SK-N-SH treated with all-trans-retinoic acid at 6 μM for 48 hours (cell line): ENCODE measurements around the gene FAM98A.

ENCODE experiments used
- ATAC-seq: fragments of 200-7000 bp; cut with Tn5 transposase; 3 replicates; pipeline ENCODE4 v1.9.1; 2020; ENCODE audit warnings: mild to moderate bottlenecking, moderate library complexity
- ARNTL ChIP-seq: fragments of 450-650 bp; formaldehyde crosslinking; IDR thresholded peaks from 2 replicates; pipeline ENCODE4 v1.5.0; 2020; ENCODE audit warnings: low read depth, mild to moderate bottlenecking, moderate library complexity, borderline replicate concordance
- BACH2 ChIP-seq: fragments of 250-450 bp; sonication (Bioruptor Pico); IDR thresholded peaks from 2 replicates; pipeline ENCODE4 v1.9.0; 2021; ENCODE audit warnings: mild to moderate bottlenecking, borderline replicate concordance
- CREB5 ChIP-seq: fragments of 250-450 bp; sonication (Bioruptor Pico); IDR thresholded peaks from 2 replicates; pipeline ENCODE4 v1.5.1; 2020; ENCODE audit warnings: low read depth, mild to moderate bottlenecking, moderate library complexity
- CSDC2 ChIP-seq: fragments of 250-450 bp; sonication (Bioruptor Pico); IDR thresholded peaks from 2 replicates; pipeline ENCODE4 v1.5.0; 2020; ENCODE audit warnings: mild to moderate bottlenecking, moderate library complexity
- ESRRG ChIP-seq: fragments of 250-450 bp; sonication (Bioruptor Pico); IDR thresholded peaks from 2 replicates; pipeline ENCODE4 v1.6.1; 2021; ENCODE audit warnings: mild to moderate bottlenecking
- OSR1 ChIP-seq: fragments of 250-450 bp; sonication (Bioruptor Pico); IDR thresholded peaks from 2 replicates; pipeline ENCODE4 v1.8.0; 2022; ENCODE audit warnings: moderate library complexity, mild to moderate bottlenecking, inconsistent platforms
- PATZ1 ChIP-seq: fragments of 250-450 bp; sonication (Bioruptor Pico); IDR thresholded peaks from 2 replicates; pipeline ENCODE4 v1.8.0; 2020; ENCODE audit warnings: mild to moderate bottlenecking, moderate library complexity, borderline replicate concordance
- PPARA ChIP-seq: fragments of 250-450 bp; sonication (Bioruptor Pico); IDR thresholded peaks from 2 replicates; pipeline ENCODE4 v1.5.0; 2020; ENCODE audit warnings: mild to moderate bottlenecking, borderline replicate concordance
- RARB ChIP-seq: fragments of 250-450 bp; sonication (Bioruptor Pico); IDR thresholded peaks from 2 replicates; pipeline ENCODE4 v1.8.0; 2021; ENCODE audit warnings: mild to moderate bottlenecking, moderate library complexity
- TCF4 ChIP-seq: fragments of 250-450 bp; sonication (Bioruptor Pico); IDR thresholded peaks from 2 replicates; pipeline ENCODE4 v1.8.0; 2021; ENCODE audit warnings: mild to moderate bottlenecking, moderate library complexity, borderline replicate concordance
- TOX ChIP-seq: fragments of 250-450 bp; sonication (Bioruptor Pico); IDR thresholded peaks from 2 replicates; pipeline ENCODE4 v1.8.0; 2021; ENCODE audit warnings: mild to moderate bottlenecking, moderate library complexity, borderline replicate concordance
- ZC3H10 ChIP-seq: fragments of 250-450 bp; sonication (Bioruptor Pico); IDR thresholded peaks from 2 replicates; pipeline ENCODE4 v1.5.1; 2021; ENCODE audit warnings: mild to moderate bottlenecking, moderate library complexity
- ZFP3 ChIP-seq: fragments of 250-450 bp; sonication (Bioruptor Pico); IDR thresholded peaks from 2 replicates; pipeline ENCODE4 v1.5.0; 2020; ENCODE audit warnings: mild to moderate bottlenecking, moderate library complexity
- ZFP30 ChIP-seq: fragments of 450-650 bp; formaldehyde crosslinking; IDR thresholded peaks from 2 replicates; pipeline ENCODE4 v1.5.0; 2022; ENCODE audit warnings: mild to moderate bottlenecking, moderate library complexity
- ZNF565 ChIP-seq: fragments of 450-650 bp; formaldehyde crosslinking; conservative IDR thresholded peaks from 2 replicates; pipeline ENCODE4 v1.5.0; 2020; ENCODE audit warnings: low read depth, mild to moderate bottlenecking, moderate library complexity
- ZNF70 ChIP-seq: fragments of 450-650 bp; formaldehyde crosslinking; IDR thresholded peaks from 2 replicates; pipeline ENCODE4 v1.5.0; 2020; ENCODE audit warnings: mild to moderate bottlenecking, moderate library complexity
- TF ChIP-seq, protein P1 (sequence below): fragments of 250-450 bp; sonication (Bioruptor Pico); IDR thresholded peaks from 2 replicates; pipeline ENCODE4 v1.8.0; 2021; ENCODE audit warnings: low read depth, mild to moderate bottlenecking, moderate library complexity, borderline replicate concordance
- TF ChIP-seq, protein P2 (sequence below): fragments of 250-450 bp; sonication (Bioruptor Pico); IDR thresholded peaks from 2 replicates; pipeline ENCODE4 v1.5.0; 2020; ENCODE audit warnings: mild to moderate bottlenecking, moderate library complexity
- TF ChIP-seq, protein P3 (sequence below): fragments of 250-450 bp; sonication (Bioruptor Pico); IDR thresholded peaks from 2 replicates; pipeline ENCODE4 v1.5.1; 2021; ENCODE audit warnings: mild to moderate bottlenecking, moderate library complexity

FAM98A gene

DNA sequence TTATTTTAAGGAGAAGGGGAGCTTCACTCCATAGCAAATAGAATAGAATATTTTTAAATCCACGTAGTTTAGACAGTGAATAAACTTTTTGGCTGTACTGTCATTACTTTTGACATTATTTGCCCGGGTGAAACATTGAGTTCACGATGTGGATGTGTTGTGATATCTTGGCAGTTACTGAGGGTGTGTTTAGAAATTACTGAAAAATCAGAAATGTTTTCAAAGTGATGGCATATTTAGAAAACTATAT, 769 bp upstream of the FAM98A start:
- TF ChIP-seq ZC3H10 (CRISPR knock-in tag) = no peak
- TF ChIP-seq TCF4 (CRISPR knock-in tag) = no peak
- TF ChIP-seq CREB5 (CRISPR knock-in tag) = no peak
- TF ChIP-seq, protein P1, sequence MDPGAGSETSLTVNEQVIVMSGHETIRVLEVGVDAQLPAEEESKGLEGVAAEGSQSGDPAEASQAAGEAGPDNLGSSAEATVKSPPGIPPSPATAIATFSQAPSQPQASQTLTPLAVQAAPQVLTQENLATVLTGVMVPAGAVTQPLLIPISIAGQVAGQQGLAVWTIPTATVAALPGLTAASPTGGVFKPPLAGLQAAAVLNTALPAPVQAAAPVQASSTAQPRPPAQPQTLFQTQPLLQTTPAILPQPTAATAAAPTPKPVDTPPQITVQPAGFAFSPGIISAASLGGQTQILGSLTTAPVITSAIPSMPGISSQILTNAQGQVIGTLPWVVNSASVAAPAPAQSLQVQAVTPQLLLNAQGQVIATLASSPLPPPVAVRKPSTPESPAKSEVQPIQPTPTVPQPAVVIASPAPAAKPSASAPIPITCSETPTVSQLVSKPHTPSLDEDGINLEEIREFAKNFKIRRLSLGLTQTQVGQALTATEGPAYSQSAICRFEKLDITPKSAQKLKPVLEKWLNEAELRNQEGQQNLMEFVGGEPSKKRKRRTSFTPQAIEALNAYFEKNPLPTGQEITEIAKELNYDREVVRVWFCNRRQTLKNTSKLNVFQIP (CRISPR knock-in tag) = no peak
- TF ChIP-seq ZFP30 (CRISPR knock-in tag) = no peak
- TF ChIP-seq, protein P2, sequence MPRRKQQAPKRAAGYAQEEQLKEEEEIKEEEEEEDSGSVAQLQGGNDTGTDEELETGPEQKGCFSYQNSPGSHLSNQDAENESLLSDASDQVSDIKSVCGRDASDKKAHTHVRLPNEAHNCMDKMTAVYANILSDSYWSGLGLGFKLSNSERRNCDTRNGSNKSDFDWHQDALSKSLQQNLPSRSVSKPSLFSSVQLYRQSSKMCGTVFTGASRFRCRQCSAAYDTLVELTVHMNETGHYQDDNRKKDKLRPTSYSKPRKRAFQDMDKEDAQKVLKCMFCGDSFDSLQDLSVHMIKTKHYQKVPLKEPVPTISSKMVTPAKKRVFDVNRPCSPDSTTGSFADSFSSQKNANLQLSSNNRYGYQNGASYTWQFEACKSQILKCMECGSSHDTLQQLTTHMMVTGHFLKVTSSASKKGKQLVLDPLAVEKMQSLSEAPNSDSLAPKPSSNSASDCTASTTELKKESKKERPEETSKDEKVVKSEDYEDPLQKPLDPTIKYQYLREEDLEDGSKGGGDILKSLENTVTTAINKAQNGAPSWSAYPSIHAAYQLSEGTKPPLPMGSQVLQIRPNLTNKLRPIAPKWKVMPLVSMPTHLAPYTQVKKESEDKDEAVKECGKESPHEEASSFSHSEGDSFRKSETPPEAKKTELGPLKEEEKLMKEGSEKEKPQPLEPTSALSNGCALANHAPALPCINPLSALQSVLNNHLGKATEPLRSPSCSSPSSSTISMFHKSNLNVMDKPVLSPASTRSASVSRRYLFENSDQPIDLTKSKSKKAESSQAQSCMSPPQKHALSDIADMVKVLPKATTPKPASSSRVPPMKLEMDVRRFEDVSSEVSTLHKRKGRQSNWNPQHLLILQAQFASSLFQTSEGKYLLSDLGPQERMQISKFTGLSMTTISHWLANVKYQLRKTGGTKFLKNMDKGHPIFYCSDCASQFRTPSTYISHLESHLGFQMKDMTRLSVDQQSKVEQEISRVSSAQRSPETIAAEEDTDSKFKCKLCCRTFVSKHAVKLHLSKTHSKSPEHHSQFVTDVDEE (CRISPR knock-in tag) = no peak
- TF ChIP-seq ZNF565 (CRISPR knock-in tag) = no peak
- TF ChIP-seq ZFP3 = no peak
- no peak for TF ChIP-seq OSR1
- no peak for TF ChIP-seq ZNF70 (CRISPR knock-in tag)
- no peak for TF ChIP-seq PPARA
- TF ChIP-seq ARNTL = no peak
- TF ChIP-seq BACH2 (CRISPR knock-in tag) = no peak
- TF ChIP-seq PATZ1 (CRISPR knock-in tag) = no peak
- TF ChIP-seq, all 23 proteins: peak for 0
- ATAC-seq = no peak

- TF ChIP-seq, protein P3, sequence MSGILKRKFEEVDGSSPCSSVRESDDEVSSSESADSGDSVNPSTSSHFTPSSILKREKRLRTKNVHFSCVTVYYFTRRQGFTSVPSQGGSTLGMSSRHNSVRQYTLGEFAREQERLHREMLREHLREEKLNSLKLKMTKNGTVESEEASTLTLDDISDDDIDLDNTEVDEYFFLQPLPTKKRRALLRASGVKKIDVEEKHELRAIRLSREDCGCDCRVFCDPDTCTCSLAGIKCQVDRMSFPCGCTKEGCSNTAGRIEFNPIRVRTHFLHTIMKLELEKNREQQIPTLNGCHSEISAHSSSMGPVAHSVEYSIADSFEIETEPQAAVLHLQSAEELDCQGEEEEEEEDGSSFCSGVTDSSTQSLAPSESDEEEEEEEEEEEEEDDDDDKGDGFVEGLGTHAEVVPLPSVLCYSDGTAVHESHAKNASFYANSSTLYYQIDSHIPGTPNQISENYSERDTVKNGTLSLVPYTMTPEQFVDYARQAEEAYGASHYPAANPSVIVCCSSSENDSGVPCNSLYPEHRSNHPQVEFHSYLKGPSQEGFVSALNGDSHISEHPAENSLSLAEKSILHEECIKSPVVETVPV (CRISPR knock-in tag) = no peak
- TF ChIP-seq OSR1 (no peak), TCF4 (CRISPR knock-in tag) (no peak)
- peak; percentile 63 for ATAC-seq
Observed at GRCh38 chr2:33598561-33599174, 431 bp downstream of the FAM98A start.

DNA sequence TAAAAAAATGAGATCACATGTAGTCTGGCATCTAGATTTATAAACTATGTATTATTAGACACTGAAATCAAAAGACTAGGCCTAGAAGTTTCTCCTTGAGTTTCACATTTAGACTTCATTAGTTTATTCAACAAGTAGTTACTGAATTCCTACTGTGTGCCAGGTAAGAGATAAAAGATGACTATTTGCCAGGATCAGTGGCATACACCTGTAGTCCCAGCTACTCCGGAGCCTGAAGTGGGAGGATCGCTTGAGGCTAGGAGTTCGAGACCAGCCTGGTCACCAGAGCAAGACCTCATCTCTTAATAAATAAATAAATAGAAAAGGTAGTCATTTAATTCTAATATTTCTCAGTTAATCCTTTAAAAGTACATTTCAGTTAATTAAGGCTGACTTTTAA, 2.1 kb downstream of the FAM98A start:
- TF ChIP-seq ZNF565 (CRISPR knock-in tag) (no peak), ZC3H10 (CRISPR knock-in tag) (no peak), CSDC2 (no peak), TOX (CRISPR knock-in tag) (no peak)
- ATAC-seq = no peak

DNA sequence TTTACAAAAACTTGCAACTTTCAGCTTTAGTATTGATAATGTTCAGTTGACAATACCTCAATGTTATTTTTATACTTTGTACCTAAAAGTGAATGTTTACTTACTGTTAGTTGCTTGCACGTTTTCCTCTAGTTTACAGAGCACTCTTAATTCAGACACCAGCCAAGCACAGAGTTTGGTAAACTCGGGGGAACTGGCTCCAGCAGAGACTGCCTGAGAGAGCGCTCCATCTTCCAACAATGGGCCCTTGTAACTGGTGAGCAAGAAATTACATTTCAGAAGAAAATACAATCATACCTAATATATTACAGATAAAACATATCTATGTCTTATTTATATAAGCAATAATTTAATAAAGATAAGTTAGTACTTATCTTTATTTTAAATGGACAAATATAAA, 3.7 kb downstream of the FAM98A start:
- no peak for ATAC-seq
- TF ChIP-seq PATZ1 (CRISPR knock-in tag) (no peak), OSR1 (no peak), ARNTL (no peak), ZNF70 (CRISPR knock-in tag) (no peak), ZC3H10 (CRISPR knock-in tag) (no peak), ZNF565 (CRISPR knock-in tag) (no peak), CSDC2 (no peak), ZFP30 (CRISPR knock-in tag) (no peak), BACH2 (CRISPR knock-in tag) (no peak), RARB (CRISPR knock-in tag) (no peak), ESRRG (no peak), CREB5 (CRISPR knock-in tag) (no peak)
- TF ChIP-seq, protein P2 (CRISPR knock-in tag) = no peak
